GM23338 (cell line): ENCODE data around the gene MPIG6B. TPM values are rescaled to one million over a fixed set of nuclear protein-coding genes. Genes with fewer than 3 reads are reported as not detected.

ENCODE experiments used
- ATAC-seq: fragments of 200-7000 bp; cut with Tn5 transposase; 3 replicates; pipeline ENCODE4 v1.9.1; 2020
- DNase-seq: peaks from one replicate; pipeline ENCODE4 v3.0.0-alpha.2; 2015; ENCODE audit warnings: low spot score
- H2AFZ ChIP-seq: fragments of 200-600 bp; sonication (generic); 2 replicates; pipeline ENCODE4 v1.8.0; 2016; ENCODE audit warnings: antibody characterized with exemption, mild to moderate bottlenecking, moderate library complexity
- H3F3A ChIP-seq: fragments of 200-600 bp; sonication (generic); replicated peaks from 2 replicates; pipeline ENCODE4 v1.8.0; 2017; ENCODE audit warnings: antibody characterized with exemption, mixed run types, low read depth
- H3K27ac ChIP-seq: fragments of 200-600 bp; sonication (generic); 2 replicates; pipeline ENCODE4 v1.6.1; 2016; ENCODE audit warnings: low read depth
- H3K27me3 ChIP-seq: fragments of 200-600 bp; sonication (generic); 2 replicates; pipeline ENCODE4 v1.8.0; 2016; ENCODE audit warnings: mild to moderate bottlenecking, mixed run types, moderate library complexity; ENCODE audit not compliant: insufficient read depth
- H3K36me3 ChIP-seq: fragments of 200-600 bp; sonication (generic); 2 replicates; pipeline ENCODE4 v1.8.0; 2016; ENCODE audit warnings: mild to moderate bottlenecking; ENCODE audit not compliant: insufficient read depth
- H3K4me1 ChIP-seq: fragments of 200-600 bp; sonication (generic); 2 replicates; pipeline ENCODE4 v1.8.0; 2016; ENCODE audit warnings: mild to moderate bottlenecking, moderate library complexity; ENCODE audit not compliant: insufficient read depth
- H3K4me2 ChIP-seq: fragments of 200-600 bp; sonication (generic); 2 replicates; pipeline ENCODE4 v1.7.1; 2017; ENCODE audit warnings: mixed run types
- H3K4me3 ChIP-seq: fragments of 200-600 bp; sonication (generic); 2 replicates; pipeline ENCODE4 v1.6.1; 2016; ENCODE audit warnings: mixed run types
- H3K79me2 ChIP-seq: fragments of 200-600 bp; sonication (generic); replicated peaks from 2 replicates; pipeline ENCODE4 v1.8.0; 2017; ENCODE audit warnings: mild to moderate bottlenecking; ENCODE audit not compliant: insufficient read depth
- H3K9me2 ChIP-seq: fragments of 200-600 bp; sonication (generic); 2 replicates; pipeline ENCODE4 v1.8.0; 2017; ENCODE audit not compliant: insufficient read depth
- H4K20me1 ChIP-seq: fragments of 200-600 bp; sonication (generic); replicated peaks from 2 replicates; pipeline ENCODE4 v1.8.0; 2017; ENCODE audit warnings: mild to moderate bottlenecking; ENCODE audit not compliant: insufficient read depth
- H3K27ac Mint-ChIP-seq: 2 replicates; pipeline ENCODE4 v1.8.0; 2020; ENCODE audit warnings: inconsistent platforms, mild to moderate bottlenecking, moderate library complexity, mixed read lengths
- H3K27me3 Mint-ChIP-seq: 3 replicates; pipeline ENCODE4 v1.8.0; 2022; ENCODE audit warnings: low read depth, mild to moderate bottlenecking, moderate library complexity, mixed read lengths, inconsistent platforms; ENCODE audit not compliant: insufficient read depth, poor library complexity
- H3K36me3 Mint-ChIP-seq: 3 replicates; pipeline ENCODE4 v1.8.0; 2021; ENCODE audit warnings: low read depth, mild to moderate bottlenecking, inconsistent platforms, moderate library complexity, mixed read lengths
- H3K4me1 Mint-ChIP-seq: 3 replicates; pipeline ENCODE4 v1.8.0; 2020; ENCODE audit warnings: mild to moderate bottlenecking, inconsistent platforms, mixed read lengths
- H3K4me3 Mint-ChIP-seq: 3 replicates; pipeline ENCODE4 v1.8.0; 2021; ENCODE audit warnings: moderate library complexity, mild to moderate bottlenecking, inconsistent platforms, mixed read lengths
- H3K9me3 Mint-ChIP-seq: 3 replicates; pipeline ENCODE4 v1.8.0; 2020; ENCODE audit warnings: moderate library complexity, mild to moderate bottlenecking, inconsistent platforms, mixed read lengths
- CREB1 ChIP-seq: fragments of 250-450 bp; sonication (Bioruptor Pico); IDR thresholded peaks from 2 replicates; pipeline ENCODE4 v1.5.0; 2020; ENCODE audit warnings: low read depth, mild to moderate bottlenecking, moderate library complexity
- CTCF ChIP-seq, 2 experiments: fragments of 200-600 bp in 1 of 2; sonication (generic) in 1 of 2; conservative IDR thresholded peaks; 2 replicates each; pipeline versions ENCODE4 v1.5.1 to v1.6.1; 2016 to 2017; ENCODE audit warnings: antibody characterized with exemption in 2 of 2, low read depth in 2 of 2, mild to moderate bottlenecking in 2 of 2, moderate library complexity in 1 of 2
- ETS1 ChIP-seq: IDR thresholded peaks from 2 replicates; pipeline ENCODE4 v1.6.1; 2016; ENCODE audit warnings: antibody characterized with exemption
- EZH2 ChIP-seq: fragments of 200-600 bp; sonication (generic); IDR thresholded peaks from one replicate; pipeline ENCODE4 v1.8.0; 2017; ENCODE audit warnings: antibody characterized with exemption, mild to moderate bottlenecking, low read depth; ENCODE audit not compliant: unreplicated experiment
- EZH2phosphoT487 ChIP-seq: fragments of 200-600 bp; sonication (generic); IDR thresholded peaks from one replicate; pipeline ENCODE4 v1.8.1; 2018; ENCODE audit warnings: antibody characterized with exemption; ENCODE audit not compliant: unreplicated experiment
- JUNB ChIP-seq: IDR thresholded peaks from one replicate; pipeline ENCODE4 v1.6.1; 2016; ENCODE audit warnings: antibody characterized with exemption; ENCODE audit not compliant: unreplicated experiment
- NANOG ChIP-seq: IDR thresholded peaks from 2 replicates; pipeline ENCODE4 v1.6.1; 2016; ENCODE audit warnings: antibody characterized with exemption, borderline replicate concordance
- POLR2AphosphoS5 ChIP-seq: IDR thresholded peaks from 2 replicates; pipeline ENCODE4 v1.6.1; 2016; ENCODE audit warnings: antibody characterized with exemption, low read depth
- STAT1 ChIP-seq: IDR thresholded peaks from one replicate; pipeline ENCODE4 v1.6.1; 2016; ENCODE audit warnings: antibody characterized with exemption; ENCODE audit not compliant: unreplicated experiment
- ZNF114 ChIP-seq: fragments of 250-450 bp; sonication (Bioruptor Pico); IDR thresholded peaks from 2 replicates; pipeline ENCODE4 v1.5.0; 2020; ENCODE audit warnings: mild to moderate bottlenecking, moderate library complexity
- ZNF331 ChIP-seq: fragments of 250-450 bp; sonication (Bioruptor Pico); IDR thresholded peaks from 2 replicates; pipeline ENCODE4 v1.5.0; 2020; ENCODE audit warnings: low read depth, mild to moderate bottlenecking, moderate library complexity
- polyA plus RNA-seq: library from polyadenylated mRNA; unstranded; fragments of >200 nt; fragmentation: Nextera tagmentation; extraction: Ambion mirVana; gene quantifications from 2 replicates; pipeline ENCODE4 v1.2.1, GENCODE V29; 2016
- total RNA-seq: library from RNA; depleted of rRNA; stranded (reverse); fragments of >200 nt; shearing (Covaris generic); gene quantifications from 2 replicates; pipeline ENCODE4 v1.2.3, GENCODE V29; 2014
- TF ChIP-seq, protein P1 (sequence below): IDR thresholded peaks from one replicate; pipeline ENCODE4 v1.6.1; 2018; ENCODE audit warnings: antibody characterized with exemption; ENCODE audit not compliant: unreplicated experiment

MPIG6B gene
- total and polyA plus RNA-seq, 2 experiments from 2014 or later: 0.13 TPM; not detected in 1

GRCh38 chr6:31725502-31726350 lies 2.6 kb downstream of the MPIG6B start:
- H3K27ac Mint-ChIP-seq: no peak overlapping the region

More at GRCh38 chr6:31725502-31726350, 2.6 kb downstream of the MPIG6B start:
- Histone ChIP-seq H3K79me2 (no peaks in the 10 kb centered on the region), H3K27ac (no peak overlapping the region), H3F3A (peaks cover 4% of the 10 kb centered on the region), H3K4me1 (peaks cover 8% of the 10 kb centered on the region; the same call in 1 of the 2 replicates), H4K20me1 (no peaks in the 10 kb centered on the region), H2AFZ (no peak overlapping the region), H3K36me3 (no peaks in the 10 kb centered on the region), H3K4me3 (no peak overlapping the region), H3K4me2 (no peak overlapping the region), H3K9me2 (no peaks in the 10 kb centered on the region), H3K27me3 (peaks cover 8% of the 10 kb centered on the region; the same call in 1 of the 2 replicates)
- ATAC-seq: no peak
- Mint-ChIP-seq H3K4me3 (no peak overlapping the region; the same call in 2 of the 3 replicates), H3K27me3 (peaks cover 15% of the 10 kb centered on the region), H3K9me3 (no peaks in the 10 kb centered on the region; the same call in 2 of the 3 replicates), H3K4me1 (peaks cover 15% of the 10 kb centered on the region; the same call in 2 of the 3 replicates), H3K36me3 (peaks cover 29% of the 10 kb centered on the region)
- no peak for DNase-seq
- no peak for TF ChIP-seq EZH2
- TF ChIP-seq ZNF331 (CRISPR knock-in tag): no peak
- no peak for TF ChIP-seq CTCF (conservative IDR thresholded peaks at IDR 0.05; ENCODE audit: low read depth in 2 of 2)
- no peak for TF ChIP-seq POLR2AphosphoS5
- TF ChIP-seq STAT1: no peak
- TF ChIP-seq JUNB: no peak
- no peak for TF ChIP-seq ZNF114
- no peak for TF ChIP-seq EZH2phosphoT487
- no peak for TF ChIP-seq NANOG
- no peak for TF ChIP-seq ETS1
- no peak for TF ChIP-seq CREB1 (CRISPR knock-in tag)
- TF ChIP-seq, protein P1, sequence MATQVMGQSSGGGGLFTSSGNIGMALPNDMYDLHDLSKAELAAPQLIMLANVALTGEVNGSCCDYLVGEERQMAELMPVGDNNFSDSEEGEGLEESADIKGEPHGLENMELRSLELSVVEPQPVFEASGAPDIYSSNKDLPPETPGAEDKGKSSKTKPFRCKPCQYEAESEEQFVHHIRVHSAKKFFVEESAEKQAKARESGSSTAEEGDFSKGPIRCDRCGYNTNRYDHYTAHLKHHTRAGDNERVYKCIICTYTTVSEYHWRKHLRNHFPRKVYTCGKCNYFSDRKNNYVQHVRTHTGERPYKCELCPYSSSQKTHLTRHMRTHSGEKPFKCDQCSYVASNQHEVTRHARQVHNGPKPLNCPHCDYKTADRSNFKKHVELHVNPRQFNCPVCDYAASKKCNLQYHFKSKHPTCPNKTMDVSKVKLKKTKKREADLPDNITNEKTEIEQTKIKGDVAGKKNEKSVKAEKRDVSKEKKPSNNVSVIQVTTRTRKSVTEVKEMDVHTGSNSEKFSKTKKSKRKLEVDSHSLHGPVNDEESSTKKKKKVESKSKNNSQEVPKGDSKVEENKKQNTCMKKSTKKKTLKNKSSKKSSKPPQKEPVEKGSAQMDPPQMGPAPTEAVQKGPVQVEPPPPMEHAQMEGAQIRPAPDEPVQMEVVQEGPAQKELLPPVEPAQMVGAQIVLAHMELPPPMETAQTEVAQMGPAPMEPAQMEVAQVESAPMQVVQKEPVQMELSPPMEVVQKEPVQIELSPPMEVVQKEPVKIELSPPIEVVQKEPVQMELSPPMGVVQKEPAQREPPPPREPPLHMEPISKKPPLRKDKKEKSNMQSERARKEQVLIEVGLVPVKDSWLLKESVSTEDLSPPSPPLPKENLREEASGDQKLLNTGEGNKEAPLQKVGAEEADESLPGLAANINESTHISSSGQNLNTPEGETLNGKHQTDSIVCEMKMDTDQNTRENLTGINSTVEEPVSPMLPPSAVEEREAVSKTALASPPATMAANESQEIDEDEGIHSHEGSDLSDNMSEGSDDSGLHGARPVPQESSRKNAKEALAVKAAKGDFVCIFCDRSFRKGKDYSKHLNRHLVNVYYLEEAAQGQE: no peak
